Stomach (tissue), 4 donors: ENCODE results near the gene STK39.

Experiments used
- POLR2A ChIP-seq, 4 donors: fragments of 450-650 bp; IDR thresholded peaks; one replicate each; pipeline ENCODE4 v1.6.1; 2016; ENCODE audit warnings: antibody characterized with exemption in 4 of 4, control low read depth in 2 of 4, mild to moderate bottlenecking in 1 of 4, moderate library complexity in 1 of 4
- POLR2AphosphoS5 ChIP-seq, 3 donors: sonication (generic); formaldehyde crosslinking; IDR thresholded peaks; one replicate each; pipeline ENCODE4 v1.6.1; 2016; ENCODE audit warnings: antibody characterized with exemption in 3 of 3
- TF ChIP-seq, protein P1 (sequence below), 7 experiments: fragments of 450-650 bp in 4 of 7; fragments of 200-600 bp in 3 of 7; sonication (generic) in 3 of 7; IDR thresholded peaks; one replicate each; pipeline ENCODE4 v1.5.1; 2016 to 2019; ENCODE audit warnings: antibody characterized with exemption in 7 of 7, control low read depth in 2 of 7, mild to moderate bottlenecking in 1 of 7

DNA sequence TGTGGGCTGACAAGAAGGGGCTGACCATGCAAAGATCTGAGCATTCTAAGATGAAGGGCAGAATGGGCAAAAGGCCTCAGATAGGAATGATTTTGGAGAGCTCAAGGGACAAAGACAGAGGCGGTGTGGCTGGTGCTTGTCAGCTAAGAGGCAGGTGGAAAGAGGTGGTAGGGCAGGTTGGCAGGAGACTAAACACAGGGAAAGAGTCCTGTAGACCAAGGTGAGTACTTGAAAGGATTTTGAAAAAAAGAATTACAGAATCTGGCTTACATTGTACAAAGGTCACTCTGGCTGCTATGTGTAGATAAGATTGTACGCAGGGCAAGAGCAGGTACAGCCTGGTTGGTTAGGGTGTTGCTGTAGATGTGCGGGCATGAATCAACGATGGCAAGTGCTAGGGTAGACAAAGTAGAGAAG, 50.6 kb downstream of the STK39 start:
- TF ChIP-seq POLR2A (IDR thresholded peaks at IDR 0.05) (no peak), POLR2AphosphoS5 (IDR thresholded peaks at IDR 0.05) (peak in 2 of 3 donors; percentile 72 to 88)
- TF ChIP-seq, protein P1, sequence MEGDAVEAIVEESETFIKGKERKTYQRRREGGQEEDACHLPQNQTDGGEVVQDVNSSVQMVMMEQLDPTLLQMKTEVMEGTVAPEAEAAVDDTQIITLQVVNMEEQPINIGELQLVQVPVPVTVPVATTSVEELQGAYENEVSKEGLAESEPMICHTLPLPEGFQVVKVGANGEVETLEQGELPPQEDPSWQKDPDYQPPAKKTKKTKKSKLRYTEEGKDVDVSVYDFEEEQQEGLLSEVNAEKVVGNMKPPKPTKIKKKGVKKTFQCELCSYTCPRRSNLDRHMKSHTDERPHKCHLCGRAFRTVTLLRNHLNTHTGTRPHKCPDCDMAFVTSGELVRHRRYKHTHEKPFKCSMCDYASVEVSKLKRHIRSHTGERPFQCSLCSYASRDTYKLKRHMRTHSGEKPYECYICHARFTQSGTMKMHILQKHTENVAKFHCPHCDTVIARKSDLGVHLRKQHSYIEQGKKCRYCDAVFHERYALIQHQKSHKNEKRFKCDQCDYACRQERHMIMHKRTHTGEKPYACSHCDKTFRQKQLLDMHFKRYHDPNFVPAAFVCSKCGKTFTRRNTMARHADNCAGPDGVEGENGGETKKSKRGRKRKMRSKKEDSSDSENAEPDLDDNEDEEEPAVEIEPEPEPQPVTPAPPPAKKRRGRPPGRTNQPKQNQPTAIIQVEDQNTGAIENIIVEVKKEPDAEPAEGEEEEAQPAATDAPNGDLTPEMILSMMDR (IDR thresholded peaks at IDR 0.05): peak in 1 of 7 experiments; percentile 25
